ENCODE results near the gene HMGN1. TPM values are rescaled to one million over a fixed set of nuclear protein-coding genes. Genes with fewer than 3 reads are reported as not detected.

HMGN1 gene
- total RNA-seq, 2 donors from 2014 or later: 526 to 626 TPM

DNA sequence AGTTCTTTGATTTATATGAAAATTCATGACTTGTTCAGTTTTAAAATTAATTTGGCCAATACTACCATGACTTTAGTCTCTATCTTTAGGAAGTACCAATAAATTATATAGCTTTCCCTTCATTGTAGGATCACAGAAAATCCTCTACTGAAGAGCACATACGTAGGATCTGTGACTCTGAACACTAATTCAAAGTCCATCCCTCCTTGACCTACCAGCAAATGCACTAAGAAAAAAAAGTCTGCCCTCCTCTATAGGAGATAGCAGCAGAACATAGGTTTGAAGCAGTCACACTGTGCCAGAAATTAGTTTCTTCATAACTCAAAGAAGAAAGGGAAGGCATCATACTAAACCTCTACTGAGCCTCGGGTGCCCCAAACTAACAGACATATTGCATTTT, 52.0 kb downstream of the HMGN1 start:
- H3K27ac ChIP-seq (ENCODE audit: low read depth, low read length): no peak overlapping the region
- WGBS, 2 experiments (ENCODE audit: insufficient coverage in 1 of 2, insufficient read length in 1 of 2): 98 to 100% methylated on average over 1 to 2 of the region's 2 CpGs
- H3K36me3 Mint-ChIP-seq (ENCODE audit: low read depth): peaks cover 77% of the 10 kb centered on the region

More for the DNA sequence above, 52.0 kb downstream of the HMGN1 start:
- Histone ChIP-seq H3K36me3 (ENCODE audit: control insufficient read depth, insufficient read depth, low read length) (peaks cover 95% of the 10 kb centered on the region), H3K4me3 (ENCODE audit: low read length) (no peak overlapping the region), H3K9ac (ENCODE audit: extremely low read depth, low read length, poor library complexity, severe bottlenecking) (no peak overlapping the region), H3K9me3 (ENCODE audit: control insufficient read depth, low read length) (peaks cover 22% of the 10 kb centered on the region), H3K4me1 (ENCODE audit: control insufficient read depth, insufficient read depth, low read length) (no peaks in the 10 kb centered on the region), H3K27me3 (ENCODE audit: control insufficient read depth, insufficient read depth, low read length, poor library complexity, severe bottlenecking) (no peaks in the 10 kb centered on the region)
- Mint-ChIP-seq H3K27me3 (ENCODE audit: insufficient read depth) (no peaks in the 10 kb centered on the region), H3K27ac (no peak overlapping the region), H3K9me3 (peaks cover 18% of the 10 kb centered on the region), H3K4me1 (no peaks in the 10 kb centered on the region), H3K4me3 (no peak overlapping the region)
- no peak for TF ChIP-seq CTCF (conservative IDR thresholded peaks at IDR 0.05)
- no peak for DNase-seq

Other genes starting within 250 kb of the HMGN1 start
- gene PSMG1, start 165.6 kb downstream of the HMGN1 start, total RNA-seq: 10 to 100 TPM; 47.3 to 52.6 TPM
- 10 to 100 TPM; 64.7 to 76.1 TPM for gene BRWD1, start 35.5 kb downstream of the HMGN1 start, total RNA-seq
- gene LCA5L, start 96.7 kb upstream of the HMGN1 start, total RNA-seq: 1 to 10 TPM; 2.4 to 3.6 TPM
- gene SH3BGR, start 102.9 kb upstream of the HMGN1 start, total RNA-seq: 10 to 100 TPM; 18.8 to 22.4 TPM